ENCODE data around the gene FHIP2A.

FHIP2A gene

GRCh38 chr10:114857922-114858629 lies 36.5 kb downstream of the FHIP2A start:
- DNase-seq (ENCODE audit: low spot score): no peak

- DNase-seq (ENCODE audit: low spot score): no peak
Observed at GRCh38 chr10:114859222-114859621, 37.6 kb downstream of the FHIP2A start.

GRCh38 chr10:114862456-114862855 lies 40.9 kb downstream of the FHIP2A start:
- no peak for DNase-seq (ENCODE audit: low spot score)

GRCh38 chr10:114867365-114867764 lies 45.8 kb downstream of the FHIP2A start:
- DNase-seq (ENCODE audit: low spot score): no peak

- DNase-seq (ENCODE audit: low spot score): no peak
Observed at GRCh38 chr10:114868870-114869519, 47.4 kb downstream of the FHIP2A start.

GRCh38 chr10:114869520-114869892 lies 47.9 kb downstream of the FHIP2A start:
- DNase-seq (ENCODE audit: low spot score): no peak

- DNase-seq (ENCODE audit: low spot score): no peak
Observed at GRCh38 chr10:114870486-114870885, 48.9 kb downstream of the FHIP2A start.

- no peak for DNase-seq (ENCODE audit: low spot score)
Observed at GRCh38 chr10:114871379-114871778, 49.8 kb downstream of the FHIP2A start.
